MM.1S (cell line): ENCODE results near the gene PTP4A2.
A peak's percentile ranks its signal among the peaks of the same experiment; 100 is the strongest.

Source experiments
- DNase-seq: peaks from one replicate; pipeline ENCODE4 v3.0.0-alpha.2; 2015
- H2AFZ ChIP-seq: fragments of 300-600 bp; sonication (generic); 2 replicates; pipeline ENCODE4 v1.6.0; 2016; ENCODE audit warnings: antibody characterized with exemption, low read length
- H3F3A ChIP-seq: fragments of 300-600 bp; sonication (generic); 2 replicates; pipeline ENCODE4 v1.6.1; 2016; ENCODE audit warnings: mild to moderate bottlenecking, antibody characterized with exemption, low read length, moderate library complexity, mixed read lengths; ENCODE audit not compliant: insufficient read depth
- H3K27ac ChIP-seq: fragments of 300-600 bp; sonication (generic); 2 replicates; pipeline ENCODE4 v1.5.1; 2016; ENCODE audit warnings: mild to moderate bottlenecking, low read length
- H3K27me3 ChIP-seq: fragments of 300-600 bp; sonication (generic); replicated peaks from 2 replicates; pipeline ENCODE4 v1.6.0; 2016; ENCODE audit warnings: low read length; ENCODE audit not compliant: insufficient read depth
- H3K36me3 ChIP-seq: fragments of 300-600 bp; sonication (generic); replicated peaks from 2 replicates; pipeline ENCODE4 v1.6.1; 2016; ENCODE audit warnings: mild to moderate bottlenecking, low read length, mixed read lengths; ENCODE audit not compliant: insufficient read depth
- H3K4me1 ChIP-seq: fragments of 300-600 bp; sonication (generic); 2 replicates; pipeline ENCODE4 v1.6.1; 2016; ENCODE audit warnings: low read length, mixed read lengths
- H3K4me2 ChIP-seq: fragments of 300-600 bp; sonication (generic); 2 replicates; pipeline ENCODE4 v1.6.0; 2016; ENCODE audit warnings: low read depth, low read length
- H3K4me3 ChIP-seq: fragments of 300-600 bp; sonication (generic); 2 replicates; pipeline ENCODE4 v1.5.1; 2016; ENCODE audit warnings: low read length, mixed read lengths
- H3K79me2 ChIP-seq: fragments of 300-600 bp; sonication (generic); 2 replicates; pipeline ENCODE4 v1.6.1; 2016; ENCODE audit warnings: mixed run types, low read length, mixed read lengths
- H3K9ac ChIP-seq: fragments of 300-600 bp; sonication (generic); 2 replicates; pipeline ENCODE4 v1.6.1; 2016; ENCODE audit warnings: low read length, mixed read lengths
- H3K9me2 ChIP-seq: fragments of 300-600 bp; sonication (generic); replicated peaks from 2 replicates; pipeline ENCODE4 v1.6.1; 2016; ENCODE audit warnings: mild to moderate bottlenecking, low read length, mixed read lengths; ENCODE audit not compliant: insufficient read depth
- H3K9me3 ChIP-seq: fragments of 300-600 bp; sonication (generic); replicated peaks from 2 replicates; pipeline ENCODE4 v1.6.1; 2016; ENCODE audit warnings: mild to moderate bottlenecking, low read length, mixed read lengths; ENCODE audit not compliant: insufficient read depth
- H4K20me1 ChIP-seq: fragments of 300-600 bp; sonication (generic); 2 replicates; pipeline ENCODE4 v1.6.1; 2016; ENCODE audit warnings: mild to moderate bottlenecking, low read length, moderate library complexity, mixed read lengths; ENCODE audit not compliant: insufficient read depth
- CTCF ChIP-seq: fragments of 300-600 bp; sonication (generic); IDR thresholded peaks from 2 replicates; pipeline ENCODE4 v1.5.1; 2016; ENCODE audit warnings: antibody characterized with exemption, low read length, mixed read lengths
- EZH2 ChIP-seq: fragments of 300-600 bp; sonication (generic); optimal IDR thresholded peaks from 2 replicates; pipeline ENCODE3; 2017; ENCODE audit warnings: low read depth, mild to moderate bottlenecking, antibody characterized with exemption, low read length, mixed read lengths
- EZH2phosphoT487 ChIP-seq: fragments of 300-600 bp; sonication (generic); IDR thresholded peaks from 2 replicates; pipeline ENCODE4 v1.6.1; 2018; ENCODE audit warnings: antibody characterized with exemption, low read length

The PTP4A2 gene

DNA sequence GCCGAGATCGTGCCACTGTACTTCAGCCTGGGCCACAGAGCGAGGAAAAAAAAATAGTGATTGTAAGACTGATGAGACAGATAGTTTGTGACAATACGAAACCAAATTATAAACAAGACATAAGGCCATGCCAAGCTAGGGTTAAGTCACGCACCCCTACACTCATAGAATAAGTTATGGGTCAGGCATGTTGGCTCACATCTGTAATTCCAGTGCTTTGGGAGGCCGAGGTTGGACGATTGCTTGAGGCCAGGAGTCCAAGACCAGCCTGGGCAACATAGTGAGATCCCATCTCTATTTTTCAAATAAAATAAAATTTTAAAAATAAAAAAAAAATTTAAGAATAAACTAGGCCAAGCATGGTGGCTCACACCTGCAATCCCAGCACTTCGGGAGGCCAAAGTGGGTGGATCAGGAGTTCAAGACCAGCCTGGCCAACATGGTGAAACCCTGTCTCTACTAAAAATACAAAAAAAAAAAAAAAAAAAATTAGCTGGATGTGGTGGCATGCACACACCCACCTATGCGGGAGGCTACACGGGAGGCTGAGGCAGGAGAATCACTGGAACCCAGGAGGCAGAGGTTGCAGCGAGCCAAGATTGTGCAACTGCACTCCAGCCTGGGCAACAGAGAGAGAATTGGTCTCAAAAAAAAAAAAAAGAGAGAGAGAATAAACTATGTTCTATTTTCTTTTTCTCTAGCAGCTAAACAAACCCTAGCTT is 72.3 kb downstream of the PTP4A2 start:
- Histone ChIP-seq H4K20me1 (no peaks in the 10 kb centered on the region), H3K4me1 (no peaks in the 10 kb centered on the region), H3K9ac (no peak overlapping the region), H3K9me3 (no peaks in the 10 kb centered on the region), H3K9me2 (no peaks in the 10 kb centered on the region), H3F3A (no peaks in the 10 kb centered on the region), H3K27me3 (no peaks in the 10 kb centered on the region), H3K4me3 (no peak overlapping the region), H3K27ac (no peak overlapping the region), H3K4me2 (no peak overlapping the region), H2AFZ (no peak overlapping the region), H3K79me2 (no peaks in the 10 kb centered on the region), H3K36me3 (no peaks in the 10 kb centered on the region)
- DNase-seq = no peak
- TF ChIP-seq CTCF (no peak), EZH2phosphoT487 (no peak), EZH2 (no peak)

DNA sequence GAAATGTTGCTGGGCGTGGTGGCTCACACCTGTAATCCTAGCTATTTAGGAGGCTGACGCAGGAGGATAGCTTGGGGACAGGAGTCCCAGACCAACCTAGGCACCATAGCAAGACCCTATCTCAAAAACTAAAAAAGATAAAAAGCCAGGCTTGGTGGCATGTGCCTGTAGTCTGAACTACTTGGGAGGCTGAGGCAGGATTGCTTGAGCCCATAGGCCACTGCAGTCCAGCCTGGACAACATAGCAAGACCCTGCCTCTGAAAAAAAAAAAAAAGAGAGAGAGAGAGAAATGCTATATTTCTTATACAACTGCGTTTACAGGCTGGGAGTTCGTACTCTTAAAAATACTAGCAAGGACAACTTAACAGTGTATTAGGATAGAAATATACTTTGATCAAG is 76.1 kb downstream of the PTP4A2 start:
- no peak for DNase-seq
- H3K79me2 ChIP-seq = no peaks in the 10 kb centered on the region
- no peak for TF ChIP-seq EZH2
- no peak for TF ChIP-seq CTCF
- TF ChIP-seq EZH2phosphoT487 = no peak
- no peak overlapping the region for H3K4me3 ChIP-seq
- no peaks in the 10 kb centered on the region for H3K9me3 ChIP-seq
- no peak overlapping the region for H3K4me2 ChIP-seq
- no peaks in the 10 kb centered on the region for H3K27me3 ChIP-seq
- H3K9ac ChIP-seq = no peak overlapping the region
- H3K27ac ChIP-seq = no peak overlapping the region
- no peak overlapping the region for H2AFZ ChIP-seq
- H3F3A ChIP-seq = no peaks in the 10 kb centered on the region
- no peaks in the 10 kb centered on the region for H3K36me3 ChIP-seq
- no peaks in the 10 kb centered on the region for H4K20me1 ChIP-seq
- no peaks in the 10 kb centered on the region for H3K9me2 ChIP-seq
- H3K4me1 ChIP-seq = no peaks in the 10 kb centered on the region

GRCh38 chr1:31861346-31861745 is 76.8 kb downstream of the PTP4A2 start:
- H3K9me2 ChIP-seq = no peaks in the 10 kb centered on the region
- no peaks in the 10 kb centered on the region for H3K4me1 ChIP-seq
- H3K36me3 ChIP-seq = no peaks in the 10 kb centered on the region
- no peaks in the 10 kb centered on the region for H3K79me2 ChIP-seq
- no peaks in the 10 kb centered on the region for H3K27me3 ChIP-seq
- no peak overlapping the region for H3K4me3 ChIP-seq
- no peaks in the 10 kb centered on the region for H3K9me3 ChIP-seq
- H4K20me1 ChIP-seq = no peaks in the 10 kb centered on the region
- no peaks in the 10 kb centered on the region for H3F3A ChIP-seq
- no peak overlapping the region for H3K9ac ChIP-seq
- 0 out of 2 replicates have a peak overlapping the region, but pooled peaks have one; percentile 29 for H2AFZ ChIP-seq
- peak; percentile 36 for DNase-seq
- no peak for TF ChIP-seq EZH2
- TF ChIP-seq CTCF = peak; percentile 26
- TF ChIP-seq EZH2phosphoT487 = no peak
- H3K4me2 ChIP-seq = no peak overlapping the region
- no peak overlapping the region for H3K27ac ChIP-seq
